HL-60/S4 treated with retinoic acid at 250 ng/mL for 4 days and 3 days (cell line): ENCODE data around the gene RBMX2.
"Not testable (repeated sequence)": the region's sequence is repeated elsewhere in the genome, so short reads cannot be mapped to it uniquely, and the experiment has no call there.

Source experiments
- in situ Hi-C: fragments of 300-500 bp; cut with MboI; formaldehyde crosslinking; loops from 2 replicates; pipeline ENCODE4 v1.7.0; 2022; ENCODE audit warnings: low sequenced_read_pairs

RBMX2 gene, protein sequence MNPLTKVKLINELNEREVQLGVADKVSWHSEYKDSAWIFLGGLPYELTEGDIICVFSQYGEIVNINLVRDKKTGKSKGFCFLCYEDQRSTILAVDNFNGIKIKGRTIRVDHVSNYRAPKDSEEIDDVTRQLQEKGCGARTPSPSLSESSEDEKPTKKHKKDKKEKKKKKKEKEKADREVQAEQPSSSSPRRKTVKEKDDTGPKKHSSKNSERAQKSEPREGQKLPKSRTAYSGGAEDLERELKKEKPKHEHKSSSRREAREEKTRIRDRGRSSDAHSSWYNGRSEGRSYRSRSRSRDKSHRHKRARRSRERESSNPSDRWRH

GRCh38 chrX:130401415-130402207, at the start of gene RBMX2:
RBMX2 (plus strand) TSS chrX:130401987; CDS start chrX:130402033, 46 bp downstream.
- in situ Hi-C loops = no loop called here

DNA sequence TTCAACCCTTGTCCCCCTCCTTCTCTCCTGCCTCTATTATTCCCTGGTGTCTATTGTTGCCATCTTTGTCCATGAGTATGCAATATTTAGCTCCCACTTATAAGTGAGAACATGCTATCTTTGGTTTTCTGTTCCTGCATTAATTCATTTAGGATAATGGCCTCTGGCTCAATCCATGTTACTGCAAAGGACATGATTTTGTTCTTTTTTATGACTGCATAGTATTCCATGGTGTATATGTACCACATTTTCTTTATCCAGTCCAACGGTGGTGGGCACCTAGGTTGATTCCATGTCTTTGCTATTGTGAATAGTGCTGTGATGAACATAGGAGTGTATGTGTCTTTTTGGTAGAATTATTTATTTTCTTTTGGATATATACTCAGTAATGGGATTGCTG, 49.7 kb upstream of the RBMX2 start:
- in situ Hi-C loops = not testable (repeated sequence)

GRCh38 chrX:130376077-130376476, 25.7 kb upstream of the RBMX2 start:
- in situ Hi-C loops = no loop called here

GRCh38 chrX:130378024-130378669, 23.6 kb upstream of the RBMX2 start:
- in situ Hi-C loops = no loop called here

GRCh38 chrX:130385520-130385919, 16.3 kb upstream of the RBMX2 start, which contains the start of gene GPR119:
GPR119 (minus strand) TSS chrX:130385674; CDS start chrX:130385447, 227 bp downstream.
- in situ Hi-C loops = no loop called here

- in situ Hi-C loops = no loop called here
Observed at GRCh38 chrX:130386408-130386808, 15.4 kb upstream of the RBMX2 start.

- in situ Hi-C loops = no loop called here
Observed at GRCh38 chrX:130393451-130394074, 8.2 kb upstream of the RBMX2 start.

GRCh38 chrX:130395341-130395740, 6.4 kb upstream of the RBMX2 start:
- in situ Hi-C loops = no loop called here

DNA sequence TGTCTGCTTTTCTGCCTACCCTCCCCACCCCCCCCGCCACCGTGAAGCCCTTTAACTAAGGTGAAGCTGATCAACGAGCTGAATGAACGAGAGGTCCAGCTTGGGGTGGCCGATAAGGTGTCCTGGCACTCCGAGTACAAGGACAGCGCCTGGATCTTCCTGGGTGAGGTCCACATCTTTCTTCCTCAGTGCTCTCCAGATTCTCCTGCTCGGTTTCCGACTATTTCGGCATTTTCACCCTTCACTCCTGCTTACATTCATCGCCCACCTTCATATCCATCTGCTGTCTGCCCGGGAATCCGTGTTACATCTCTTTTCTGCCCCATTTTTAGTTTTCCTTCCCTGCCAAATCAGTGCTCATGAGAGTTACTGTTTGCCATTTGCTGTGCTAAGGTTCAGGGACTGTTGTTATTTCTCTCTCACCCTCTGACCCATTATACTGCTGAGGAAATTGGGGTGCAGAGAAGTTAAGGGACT, 459 bp downstream of the RBMX2 start:
- in situ Hi-C loops = no loop called here

DNA sequence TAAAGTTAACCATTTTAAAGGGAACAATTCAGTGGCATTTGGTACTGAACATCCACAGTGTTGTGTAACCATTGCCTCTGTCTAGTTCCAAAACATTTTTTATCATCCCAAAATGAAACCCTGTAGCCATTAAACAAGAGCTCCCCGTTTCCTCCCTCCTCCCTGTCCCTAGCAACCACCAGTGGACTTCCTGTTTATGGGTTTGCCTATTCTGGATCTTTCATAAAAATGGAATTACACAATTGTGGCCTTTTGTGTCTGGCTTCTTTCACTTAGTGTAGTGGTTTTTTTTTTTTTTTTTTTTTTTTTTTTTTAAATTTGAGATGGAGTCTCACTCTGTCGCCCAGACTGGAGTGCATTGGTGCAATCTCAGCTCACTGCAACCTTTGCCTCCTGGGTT, 11.6 kb downstream of the RBMX2 start:
- in situ Hi-C loops = no loop called here

DNA sequence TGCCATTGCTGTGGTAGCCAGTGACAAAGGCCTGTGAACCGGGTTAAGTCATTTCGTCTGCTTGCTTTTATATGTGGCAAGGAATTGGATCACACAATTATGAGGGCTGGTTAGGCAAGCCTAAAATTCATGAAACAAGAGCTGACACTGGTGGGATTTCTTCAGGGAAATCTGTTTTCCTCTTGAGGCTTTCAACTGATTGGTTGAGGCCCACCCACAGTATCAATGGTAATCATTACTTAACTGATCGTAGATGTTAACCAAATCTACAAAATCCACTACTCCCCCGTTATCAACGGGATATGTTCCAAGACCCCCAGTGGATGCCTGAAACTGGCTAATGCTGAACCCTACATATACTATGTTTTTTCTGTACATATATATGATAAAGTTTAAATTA, 13.0 kb downstream of the RBMX2 start:
- in situ Hi-C loops = no loop called here

- in situ Hi-C loops = no loop called here
Observed at GRCh38 chrX:130415201-130415600, 13.4 kb downstream of the RBMX2 start.

- in situ Hi-C loops = no loop called here
Observed at GRCh38 chrX:130416785-130417184, 15.0 kb downstream of the RBMX2 start.

DNA sequence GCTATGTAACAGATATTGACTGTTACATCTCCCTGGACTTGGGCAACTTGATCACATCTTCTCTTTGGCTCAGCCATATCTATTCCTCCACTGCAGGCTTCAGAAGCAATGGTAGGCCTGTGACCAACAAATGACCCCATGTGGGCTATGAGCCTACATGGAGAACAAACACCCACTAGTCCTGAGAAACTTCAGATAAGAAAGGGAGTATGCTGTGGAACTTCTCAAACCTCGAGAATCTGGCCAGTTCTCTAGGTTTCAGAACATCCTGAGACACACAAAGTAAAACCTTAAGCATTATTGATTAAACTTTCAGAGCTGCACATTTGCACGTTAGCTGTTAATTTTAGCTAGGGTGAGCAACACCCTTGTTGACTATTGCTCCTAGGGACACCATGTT, 16.3 kb downstream of the RBMX2 start:
- in situ Hi-C loops = no loop called here

- in situ Hi-C loops = no loop called here
Observed at GRCh38 chrX:130418740-130419139, 17.0 kb downstream of the RBMX2 start.

DNA sequence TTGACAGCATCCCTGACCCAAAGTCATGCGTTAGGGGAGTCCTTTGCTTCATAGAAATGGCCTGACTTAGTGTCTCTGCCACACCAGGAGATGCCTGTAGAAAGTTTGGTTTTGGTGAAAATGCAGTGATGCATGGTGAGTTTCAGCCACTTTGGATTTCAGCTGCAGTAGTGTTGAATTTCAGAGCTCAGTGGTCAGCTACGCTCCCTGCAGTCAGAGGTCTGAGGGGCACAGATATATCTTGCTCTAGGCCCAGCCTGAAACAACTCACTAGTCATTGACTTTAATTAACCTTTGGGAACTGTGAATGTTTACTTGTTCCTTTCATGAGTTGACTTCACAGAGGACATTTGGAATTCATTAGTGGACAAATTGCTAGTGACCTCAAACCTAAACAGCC, 17.5 kb downstream of the RBMX2 start:
- in situ Hi-C loops = no loop called here

GRCh38 chrX:130426531-130426930, 24.7 kb downstream of the RBMX2 start:
- in situ Hi-C loops = no loop called here

DNA sequence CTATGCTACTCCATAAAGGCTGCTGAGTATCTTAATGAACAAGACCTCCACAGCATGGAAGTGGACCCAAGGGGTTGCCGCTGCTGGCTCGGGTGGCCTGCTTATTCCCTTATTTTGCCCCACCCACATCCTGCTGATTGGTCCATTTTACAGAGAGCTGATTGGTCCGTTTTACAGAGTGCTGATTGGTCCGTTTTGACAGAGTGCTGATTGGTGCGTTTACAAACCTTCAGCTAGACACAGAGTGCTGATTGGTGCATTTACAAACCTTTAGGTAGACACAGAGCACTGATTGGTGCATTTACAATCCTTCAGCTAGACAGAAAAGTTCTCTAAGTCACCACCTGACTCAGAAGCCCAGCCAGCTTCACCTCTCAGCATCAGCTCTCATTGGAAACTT, 27.4 kb downstream of the RBMX2 start:
- in situ Hi-C loops = not testable (repeated sequence)

DNA sequence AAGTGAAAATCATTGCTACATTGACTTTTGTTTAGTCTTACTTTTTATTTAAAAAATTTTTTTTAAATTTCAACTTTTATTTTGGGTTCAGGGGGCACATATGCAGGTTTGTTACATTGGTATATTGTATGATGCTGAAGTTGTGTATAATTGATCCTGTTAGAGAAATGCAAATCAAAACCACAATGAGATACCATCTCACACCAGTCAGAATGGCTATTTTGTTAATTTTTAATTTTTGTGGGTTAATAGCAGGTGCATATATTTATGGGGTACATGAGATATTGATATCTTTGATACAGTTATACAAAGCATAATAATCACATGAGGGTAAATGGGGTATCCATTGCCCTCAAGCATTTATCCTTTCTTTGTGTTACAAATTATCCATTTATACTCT, 34.1 kb downstream of the RBMX2 start:
- in situ Hi-C loops = no loop called here

DNA sequence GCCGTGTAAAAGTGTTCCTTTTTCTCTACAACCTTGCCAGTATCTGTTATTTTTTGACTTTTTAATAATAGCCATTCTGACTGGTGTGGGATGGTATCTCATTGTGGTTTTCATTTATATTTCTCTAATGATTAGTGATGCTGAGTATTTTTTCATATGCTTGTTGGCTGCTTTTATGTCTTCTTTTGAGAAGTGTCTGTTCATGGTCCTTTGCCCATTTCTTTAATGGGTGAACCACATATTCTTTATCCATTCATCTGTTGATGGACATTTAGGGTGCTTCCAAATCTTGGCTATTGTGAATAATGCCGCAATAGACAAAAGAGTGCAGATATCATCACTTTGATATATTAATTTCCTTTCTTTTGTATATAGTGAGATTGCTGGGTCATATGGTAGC, 36.2 kb downstream of the RBMX2 start:
- in situ Hi-C loops = not testable (repeated sequence)

DNA sequence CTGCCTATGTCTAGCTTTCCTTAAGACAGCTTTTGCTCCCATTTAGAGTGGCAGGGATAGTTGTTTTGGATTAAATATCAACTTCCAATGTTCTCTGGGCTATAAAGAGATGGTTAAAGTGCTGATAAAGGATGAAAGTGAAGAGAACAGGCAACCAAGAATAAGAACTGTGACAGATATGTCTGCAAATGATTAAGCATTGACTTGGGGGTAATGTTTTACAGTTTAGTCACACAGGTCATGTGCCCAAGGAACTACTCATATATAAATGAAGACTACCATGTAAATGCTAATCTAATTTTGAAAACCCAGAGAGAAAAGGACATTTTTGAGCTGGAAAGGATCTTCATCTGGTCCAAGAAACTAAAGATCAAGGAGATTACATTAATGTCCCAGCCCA, 42.1 kb downstream of the RBMX2 start:
- in situ Hi-C loops = no loop called here
